Adrenal gland (tissue), 5 donors: ENCODE results near the gene EIF4E1B.

ENCODE experiments used
- POLR2A ChIP-seq, 2 donors: fragments of 450-650 bp; IDR thresholded peaks; one replicate each; pipeline ENCODE4 v1.6.1; 2017; ENCODE audit warnings: antibody characterized with exemption in 2 of 2, mild to moderate bottlenecking in 2 of 2, moderate library complexity in 1 of 2
- TF ChIP-seq, protein P1 (sequence below), 6 experiments: fragments of 450-650 bp in 4 of 6; fragments of 200-600 bp in 2 of 6; sonication (generic) in 1 of 6; IDR thresholded peaks; 1 replicate in 5 of 6; 2 replicates in 1 of 6; pipeline versions ENCODE4 v1.5.1 to v1.8.0; 2016 to 2021; ENCODE audit warnings: antibody characterized with exemption in 6 of 6, mild to moderate bottlenecking in 2 of 6, moderate library complexity in 1 of 6
- donor health status: DM: no; HTN: no; CAD: no.

DNA sequence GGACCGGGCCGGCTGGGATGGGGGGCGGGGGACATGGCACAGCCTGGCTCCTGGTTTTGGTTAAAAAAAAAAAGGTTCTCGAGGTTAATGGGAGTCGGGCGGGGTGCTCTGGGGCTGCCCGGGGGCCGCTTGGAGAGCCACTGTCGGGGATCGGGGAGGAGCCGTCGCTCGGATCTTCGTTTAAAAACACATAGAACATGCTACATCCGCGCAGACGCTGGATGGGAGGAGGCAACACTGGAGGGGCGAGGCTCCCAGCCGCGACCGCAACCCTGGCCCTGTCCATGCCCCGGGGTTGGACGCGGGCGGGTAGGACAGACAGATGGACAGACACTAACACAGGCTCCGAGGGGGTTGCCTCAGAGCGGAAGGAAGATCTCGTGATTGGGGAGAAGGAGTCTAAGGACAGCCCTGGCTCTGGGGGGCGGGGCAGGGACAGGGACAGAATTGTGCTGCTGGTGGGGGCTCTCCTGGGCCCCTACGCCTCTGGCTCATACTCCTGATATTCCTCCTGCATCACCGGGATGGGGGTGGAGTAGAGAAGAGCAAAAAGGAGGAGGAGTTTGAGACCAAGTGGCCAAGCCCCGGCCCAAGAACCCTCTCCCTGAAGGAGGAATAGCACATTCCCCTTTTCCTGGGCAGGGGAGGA is 10.0 kb upstream of the EIF4E1B start:
- TF ChIP-seq, protein P1, sequence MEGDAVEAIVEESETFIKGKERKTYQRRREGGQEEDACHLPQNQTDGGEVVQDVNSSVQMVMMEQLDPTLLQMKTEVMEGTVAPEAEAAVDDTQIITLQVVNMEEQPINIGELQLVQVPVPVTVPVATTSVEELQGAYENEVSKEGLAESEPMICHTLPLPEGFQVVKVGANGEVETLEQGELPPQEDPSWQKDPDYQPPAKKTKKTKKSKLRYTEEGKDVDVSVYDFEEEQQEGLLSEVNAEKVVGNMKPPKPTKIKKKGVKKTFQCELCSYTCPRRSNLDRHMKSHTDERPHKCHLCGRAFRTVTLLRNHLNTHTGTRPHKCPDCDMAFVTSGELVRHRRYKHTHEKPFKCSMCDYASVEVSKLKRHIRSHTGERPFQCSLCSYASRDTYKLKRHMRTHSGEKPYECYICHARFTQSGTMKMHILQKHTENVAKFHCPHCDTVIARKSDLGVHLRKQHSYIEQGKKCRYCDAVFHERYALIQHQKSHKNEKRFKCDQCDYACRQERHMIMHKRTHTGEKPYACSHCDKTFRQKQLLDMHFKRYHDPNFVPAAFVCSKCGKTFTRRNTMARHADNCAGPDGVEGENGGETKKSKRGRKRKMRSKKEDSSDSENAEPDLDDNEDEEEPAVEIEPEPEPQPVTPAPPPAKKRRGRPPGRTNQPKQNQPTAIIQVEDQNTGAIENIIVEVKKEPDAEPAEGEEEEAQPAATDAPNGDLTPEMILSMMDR (IDR thresholded peaks at IDR 0.05) = no peak
- no peak for TF ChIP-seq POLR2A (IDR thresholded peaks at IDR 0.05)
